ENCODE results near the gene ENOPH1. TPM values are rescaled to one million over a fixed set of nuclear protein-coding genes. Genes with fewer than 3 reads are reported as not detected.
A peak's percentile ranks its signal among the peaks of the same experiment; 100 is the strongest.
"Not testable (repeated sequence)": the region's sequence is repeated elsewhere in the genome, so short reads cannot be mapped to it uniquely, and the experiment has no call there.

Gene ENOPH1
- total and polyA plus RNA-seq, 4 donors: 64.8 to 129 (median 87.4) TPM

GRCh38 chr4:82461710-82462109 is 31.3 kb downstream of the ENOPH1 start:
- Histone ChIP-seq H3K27ac (ENCODE audit: low read depth, low read length) (no peak overlapping the region), H3K9me3 (ENCODE audit: control insufficient read depth, insufficient read depth, low read length) (no peaks in the 10 kb centered on the region), H3K27me3 (ENCODE audit: control insufficient read depth, insufficient read depth, low read length) (no peaks in the 10 kb centered on the region), H3K36me3 (ENCODE audit: control insufficient read depth, insufficient read depth, low read length) (peaks cover 22% of the 10 kb centered on the region), H3K4me3 (ENCODE audit: low read depth, low read length) (no peak overlapping the region), H3K4me1 (ENCODE audit: control insufficient read depth, insufficient read depth, low read length) (no peaks in the 10 kb centered on the region)
- DNase-seq (ENCODE audit: low read depth in 4 of 6, low spot score in 6 of 6): no peak
- no CpG with 5 or more reads among the region's 2 CpGs for WGBS (ENCODE audit: insufficient coverage)

GRCh38 chr4:82462415-82462831 is 32.0 kb downstream of the ENOPH1 start:
- WGBS (ENCODE audit: insufficient coverage): no CpG with 5 or more reads among the region's 7 CpGs
- H3K27me3 ChIP-seq (ENCODE audit: control insufficient read depth, insufficient read depth, low read length): no peaks in the 10 kb centered on the region
- no peak overlapping the region for H3K4me3 ChIP-seq (ENCODE audit: low read depth, low read length)
- H3K9me3 ChIP-seq (ENCODE audit: control insufficient read depth, insufficient read depth, low read length): no peaks in the 10 kb centered on the region
- no peaks in the 10 kb centered on the region for H3K4me1 ChIP-seq (ENCODE audit: control insufficient read depth, insufficient read depth, low read length)
- no peak overlapping the region for H3K27ac ChIP-seq (ENCODE audit: low read depth, low read length)
- H3K36me3 ChIP-seq (ENCODE audit: control insufficient read depth, insufficient read depth, low read length): peaks cover 17% of the 10 kb centered on the region
- peak; percentile 77 to 96 (median 84) for DNase-seq (ENCODE audit: low read depth in 4 of 6, low spot score in 6 of 6)

- no peak overlapping the region for H3K27ac ChIP-seq (ENCODE audit: low read depth, low read length)
- H3K4me3 ChIP-seq (ENCODE audit: low read depth, low read length): no peak overlapping the region
- no peaks in the 10 kb centered on the region for H3K27me3 ChIP-seq (ENCODE audit: control insufficient read depth, insufficient read depth, low read length)
- DNase-seq (ENCODE audit: low read depth in 4 of 6, low spot score in 6 of 6): no peak
- no peaks in the 10 kb centered on the region for H3K9me3 ChIP-seq (ENCODE audit: control insufficient read depth, insufficient read depth, low read length)
- peaks cover 13% of the 10 kb centered on the region for H3K36me3 ChIP-seq (ENCODE audit: control insufficient read depth, insufficient read depth, low read length)
- no peaks in the 10 kb centered on the region for H3K4me1 ChIP-seq (ENCODE audit: control insufficient read depth, insufficient read depth, low read length)
- WGBS (ENCODE audit: insufficient coverage): 100% methylated on average over 1 of the region's 1 CpG
Observed at GRCh38 chr4:82463221-82463620, 32.8 kb downstream of the ENOPH1 start.

GRCh38 chr4:82467471-82467870 is 37.1 kb downstream of the ENOPH1 start:
- no peaks in the 10 kb centered on the region for H3K27me3 ChIP-seq (ENCODE audit: control insufficient read depth, insufficient read depth, low read length)
- H3K36me3 ChIP-seq (ENCODE audit: control insufficient read depth, insufficient read depth, low read length): no peaks in the 10 kb centered on the region
- no peak overlapping the region for H3K27ac ChIP-seq (ENCODE audit: low read depth, low read length)
- H3K9me3 ChIP-seq (ENCODE audit: control insufficient read depth, insufficient read depth, low read length): no peaks in the 10 kb centered on the region
- H3K4me1 ChIP-seq (ENCODE audit: control insufficient read depth, insufficient read depth, low read length): no peaks in the 10 kb centered on the region
- H3K4me3 ChIP-seq (ENCODE audit: low read depth, low read length): no peak overlapping the region
- WGBS (ENCODE audit: insufficient coverage): no CpG with 5 or more reads among the region's 3 CpGs
- DNase-seq (ENCODE audit: low read depth in 4 of 6, low spot score in 6 of 6): no peak

GRCh38 chr4:82469791-82470345 is 39.5 kb downstream of the ENOPH1 start:
- H3K27ac ChIP-seq (ENCODE audit: low read depth, low read length): no peak overlapping the region
- DNase-seq (ENCODE audit: low read depth in 4 of 6, low spot score in 6 of 6): peak in 3 of 6 donors; percentile 5 to 55 (median 41)
- 67% methylated on average over 1 of the region's 2 CpGs for WGBS (ENCODE audit: insufficient coverage)
- H3K4me1 ChIP-seq (ENCODE audit: control insufficient read depth, insufficient read depth, low read length): no peaks in the 10 kb centered on the region
- H3K9me3 ChIP-seq (ENCODE audit: control insufficient read depth, insufficient read depth, low read length): no peaks in the 10 kb centered on the region
- no peak overlapping the region for H3K4me3 ChIP-seq (ENCODE audit: low read depth, low read length)
- H3K27me3 ChIP-seq (ENCODE audit: control insufficient read depth, insufficient read depth, low read length): no peaks in the 10 kb centered on the region
- H3K36me3 ChIP-seq (ENCODE audit: control insufficient read depth, insufficient read depth, low read length): no peaks in the 10 kb centered on the region

GRCh38 chr4:82473080-82473479 is 42.7 kb downstream of the ENOPH1 start:
- WGBS (ENCODE audit: insufficient coverage): 83% methylated on average over 1 of the region's 5 CpGs
- not testable (repeated sequence) for H3K4me3 ChIP-seq (ENCODE audit: low read depth, low read length); DNase-seq (ENCODE audit: low read depth in 4 of 6, low spot score in 6 of 6); H3K9me3 ChIP-seq (ENCODE audit: control insufficient read depth, insufficient read depth, low read length); H3K36me3 ChIP-seq (ENCODE audit: control insufficient read depth, insufficient read depth, low read length); H3K4me1 ChIP-seq (ENCODE audit: control insufficient read depth, insufficient read depth, low read length); H3K27ac ChIP-seq (ENCODE audit: low read depth, low read length); H3K27me3 ChIP-seq (ENCODE audit: control insufficient read depth, insufficient read depth, low read length)

- Histone ChIP-seq H3K4me1 (ENCODE audit: control insufficient read depth, insufficient read depth, low read length) (no peaks in the 10 kb centered on the region), H3K27me3 (ENCODE audit: control insufficient read depth, insufficient read depth, low read length) (no peaks in the 10 kb centered on the region), H3K36me3 (ENCODE audit: control insufficient read depth, insufficient read depth, low read length) (no peaks in the 10 kb centered on the region), H3K9me3 (ENCODE audit: control insufficient read depth, insufficient read depth, low read length) (no peaks in the 10 kb centered on the region), H3K27ac (ENCODE audit: low read depth, low read length) (no peak overlapping the region), H3K4me3 (ENCODE audit: low read depth, low read length) (no peak overlapping the region)
- DNase-seq (ENCODE audit: low read depth in 4 of 6, low spot score in 6 of 6): no peak
- 98% methylated on average over 12 of the region's 15 CpGs for WGBS (ENCODE audit: insufficient coverage)
Observed at GRCh38 chr4:82473621-82474164, 43.3 kb downstream of the ENOPH1 start.

GRCh38 chr4:82475931-82476330 is 45.5 kb downstream of the ENOPH1 start:
- not testable (repeated sequence) for H3K27me3 ChIP-seq (ENCODE audit: control insufficient read depth, insufficient read depth, low read length); H3K27ac ChIP-seq (ENCODE audit: low read depth, low read length); H3K4me1 ChIP-seq (ENCODE audit: control insufficient read depth, insufficient read depth, low read length); H3K36me3 ChIP-seq (ENCODE audit: control insufficient read depth, insufficient read depth, low read length); H3K9me3 ChIP-seq (ENCODE audit: control insufficient read depth, insufficient read depth, low read length); DNase-seq (ENCODE audit: low read depth in 4 of 6, low spot score in 6 of 6); H3K4me3 ChIP-seq (ENCODE audit: low read depth, low read length)
- 95% methylated on average over 5 of the region's 7 CpGs for WGBS (ENCODE audit: insufficient coverage)

- not testable (repeated sequence) for H3K36me3 ChIP-seq (ENCODE audit: control insufficient read depth, insufficient read depth, low read length); H3K9me3 ChIP-seq (ENCODE audit: control insufficient read depth, insufficient read depth, low read length); H3K4me3 ChIP-seq (ENCODE audit: low read depth, low read length); H3K27me3 ChIP-seq (ENCODE audit: control insufficient read depth, insufficient read depth, low read length); DNase-seq (ENCODE audit: low read depth in 4 of 6, low spot score in 6 of 6); H3K27ac ChIP-seq (ENCODE audit: low read depth, low read length); H3K4me1 ChIP-seq (ENCODE audit: control insufficient read depth, insufficient read depth, low read length)
- WGBS (ENCODE audit: insufficient coverage): 86% methylated on average over 9 of the region's 9 CpGs
Observed at GRCh38 chr4:82477469-82477868, 47.1 kb downstream of the ENOPH1 start.

- Histone ChIP-seq H3K4me3 (ENCODE audit: low read depth, low read length) (no peak overlapping the region), H3K9me3 (ENCODE audit: control insufficient read depth, insufficient read depth, low read length) (no peaks in the 10 kb centered on the region), H3K27me3 (ENCODE audit: control insufficient read depth, insufficient read depth, low read length) (no peaks in the 10 kb centered on the region), H3K36me3 (ENCODE audit: control insufficient read depth, insufficient read depth, low read length) (no peaks in the 10 kb centered on the region), H3K4me1 (ENCODE audit: control insufficient read depth, insufficient read depth, low read length) (no peaks in the 10 kb centered on the region), H3K27ac (ENCODE audit: low read depth, low read length) (no peak overlapping the region)
- WGBS (ENCODE audit: insufficient coverage): 97% methylated on average over 14 of the region's 14 CpGs
- DNase-seq (ENCODE audit: low read depth in 4 of 6, low spot score in 6 of 6): no peak
Observed at GRCh38 chr4:82479562-82479961, 49.2 kb downstream of the ENOPH1 start.

Data from spinal cord (tissue), 10 donors.